HepG2 (cell line): Measurements from ENCODE around the gene PLEKHA3. TPM values are rescaled to one million over a fixed set of nuclear protein-coding genes. Genes with fewer than 3 reads are reported as not detected.
A peak's percentile ranks its signal among the peaks of the same experiment; 100 is the strongest.

Experiments
- ARHGAP35 ChIP-seq: sonication (generic); formaldehyde crosslinking; IDR thresholded peaks from 2 replicates; pipeline ENCODE4 v1.9.0; 2022; ENCODE audit warnings: mild to moderate bottlenecking, inconsistent platforms, moderate library complexity, missing genetic modification reagents, borderline replicate concordance
- CBX5 ChIP-seq: sonication (generic); formaldehyde crosslinking; IDR thresholded peaks from 2 replicates; pipeline ENCODE4 v1.4.0; 2020; ENCODE audit warnings: missing genetic modification reagents, borderline replicate concordance
- FOXC1 ChIP-seq: sonication (generic); formaldehyde crosslinking; IDR thresholded peaks from 2 replicates; pipeline ENCODE4 v1.8.0; 2022; ENCODE audit warnings: mild to moderate bottlenecking, missing genetic modification reagents, borderline replicate concordance
- GFI1 ChIP-seq: sonication (generic); formaldehyde crosslinking; IDR thresholded peaks from 2 replicates; pipeline ENCODE4 v1.5.0; 2020; ENCODE audit warnings: missing genetic modification reagents, mild to moderate bottlenecking, borderline replicate concordance
- NR2F6 ChIP-seq, 2 experiments: IDR thresholded peaks; 2 replicates each; pipeline ENCODE4 v1.6.1; 2016; ENCODE audit warnings: antibody characterized with exemption in 1 of 2, mild to moderate bottlenecking in 1 of 2
- REL ChIP-seq: sonication (generic); formaldehyde crosslinking; conservative IDR thresholded peaks from 2 replicates; pipeline ENCODE4 v1.8.0; 2022; ENCODE audit warnings: mild to moderate bottlenecking, missing genetic modification reagents, moderate library complexity
- SNRNP70 ChIP-seq: fragments of 200-400 bp; formaldehyde crosslinking; IDR thresholded peaks from 2 replicates; pipeline ENCODE4 v1.6.1; 2017; ENCODE audit warnings: mild to moderate bottlenecking, low read depth, low read length, moderate library complexity
- TFAP4 ChIP-seq: sonication (generic); IDR thresholded peaks from 2 replicates; pipeline ENCODE4 v1.6.1; 2016; ENCODE audit warnings: low read depth, borderline replicate concordance
- ZFAT ChIP-seq: sonication (generic); formaldehyde crosslinking; conservative IDR thresholded peaks from 2 replicates; pipeline ENCODE4 v1.8.1; 2023; ENCODE audit warnings: missing genetic modification reagents, inconsistent platforms
- ZKSCAN1 ChIP-seq: fragments of 150-350 bp; IDR thresholded peaks from 2 replicates; pipeline ENCODE4 v1.6.1; 2014; ENCODE audit warnings: low read length
- polyA plus RNA-seq, 8 experiments: library from polyadenylated mRNA; depleted of rRNA in 3 of 8; stranded (reverse) in 7 of 8; unstranded in 1 of 8; fragments of >200 nt; fragmentation: Illumina TruSeq in 4 of 8; extraction: Trizol in 4 of 8; gene quantifications; 2 replicates each; pipeline versions ENCODE4 v1.2.1 to v1.2.3, GENCODE V29; 2011 to 2016; ENCODE audit warnings: low read depth in 4 of 8, missing spikeins in 1 of 8, mixed read lengths in 1 of 8; ENCODE audit not compliant: insufficient read depth in 1 of 8
- total RNA-seq, 5 experiments: library from RNA; depleted of rRNA; stranded (reverse); fragments of >200 nt; fragmentation: Illumina TruSeq; extraction: Trizol; gene quantifications; 2 replicates each; pipeline ENCODE4 v1.2.3, GENCODE V29; 2016; ENCODE audit warnings: low read depth in 1 of 5
- TF ChIP-seq, protein P1 (sequence below): sonication (generic); formaldehyde crosslinking; IDR thresholded peaks from 2 replicates; pipeline ENCODE4 v1.4.0; 2020; ENCODE audit warnings: missing genetic modification reagents
- TF ChIP-seq, protein P2 (sequence below): sonication (generic); formaldehyde crosslinking; IDR thresholded peaks from 2 replicates; pipeline ENCODE4 v1.5.0; 2020; ENCODE audit warnings: mild to moderate bottlenecking, missing genetic modification reagents, moderate library complexity
- TF ChIP-seq, protein P3 (sequence below): sonication (generic); formaldehyde crosslinking; IDR thresholded peaks from 2 replicates; pipeline ENCODE4 v1.5.0; 2020; ENCODE audit warnings: mild to moderate bottlenecking, missing genetic modification reagents
- TF ChIP-seq, protein P4 (sequence below): sonication (generic); formaldehyde crosslinking; IDR thresholded peaks from 2 replicates; pipeline ENCODE4 v1.4.0; 2020; ENCODE audit warnings: mild to moderate bottlenecking, missing genetic modification reagents, borderline replicate concordance

Gene PLEKHA3
- total and polyA plus RNA-seq, 2 of the 13 experiments (the other 11 are each of a cell fraction or from before 2014, with no cell fraction given), result 11.7 to 23.1 TPM

DNA sequence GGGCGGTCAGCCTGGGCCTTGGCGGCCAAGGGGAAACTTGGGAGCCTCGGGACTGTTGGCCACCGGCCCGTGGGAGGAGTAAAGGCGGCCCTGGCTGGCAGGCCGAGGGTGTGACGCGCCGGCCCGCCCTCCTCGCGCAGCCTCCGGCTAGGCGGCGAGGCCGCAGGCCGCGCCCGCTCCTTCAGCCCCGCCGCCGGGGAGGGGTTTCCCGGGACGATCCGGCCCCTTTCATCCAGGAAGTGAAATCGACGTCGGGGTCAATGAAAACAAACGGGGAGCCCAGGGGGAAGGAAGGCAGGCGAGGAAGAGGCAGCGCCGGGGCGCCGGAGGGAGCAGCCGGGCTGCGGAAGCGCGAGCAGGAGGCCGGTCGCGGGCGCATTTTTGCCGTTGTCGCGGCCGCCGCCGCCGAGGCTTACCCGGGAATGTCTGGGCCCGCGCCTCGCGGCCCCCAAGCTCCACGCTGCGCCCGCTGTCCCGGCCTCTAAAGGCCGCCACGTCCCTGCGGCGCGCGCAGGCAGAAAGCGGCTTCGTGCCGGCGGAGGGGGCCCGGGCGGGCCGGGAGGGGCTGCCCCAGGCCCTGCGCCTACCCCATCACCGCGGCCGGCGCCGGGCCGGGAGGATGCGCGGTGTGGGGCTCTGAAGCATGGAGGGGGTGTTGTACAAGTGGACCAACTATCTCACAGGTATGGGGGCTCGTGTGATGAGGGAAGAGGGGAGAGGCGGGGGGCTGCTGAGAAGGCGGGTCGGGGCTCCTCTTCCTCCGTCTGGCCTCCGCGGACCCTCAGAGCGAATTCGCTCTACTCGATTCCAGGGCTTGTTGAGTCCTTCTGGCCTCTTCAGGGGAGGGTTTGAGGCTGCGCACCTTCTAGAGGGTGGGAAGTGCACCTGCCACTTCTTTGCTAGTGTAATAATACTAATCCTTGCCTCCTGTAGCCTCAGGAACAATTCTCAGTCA, at the start of gene PLEKHA3 (continued):
- TF ChIP-seq, protein P1, sequence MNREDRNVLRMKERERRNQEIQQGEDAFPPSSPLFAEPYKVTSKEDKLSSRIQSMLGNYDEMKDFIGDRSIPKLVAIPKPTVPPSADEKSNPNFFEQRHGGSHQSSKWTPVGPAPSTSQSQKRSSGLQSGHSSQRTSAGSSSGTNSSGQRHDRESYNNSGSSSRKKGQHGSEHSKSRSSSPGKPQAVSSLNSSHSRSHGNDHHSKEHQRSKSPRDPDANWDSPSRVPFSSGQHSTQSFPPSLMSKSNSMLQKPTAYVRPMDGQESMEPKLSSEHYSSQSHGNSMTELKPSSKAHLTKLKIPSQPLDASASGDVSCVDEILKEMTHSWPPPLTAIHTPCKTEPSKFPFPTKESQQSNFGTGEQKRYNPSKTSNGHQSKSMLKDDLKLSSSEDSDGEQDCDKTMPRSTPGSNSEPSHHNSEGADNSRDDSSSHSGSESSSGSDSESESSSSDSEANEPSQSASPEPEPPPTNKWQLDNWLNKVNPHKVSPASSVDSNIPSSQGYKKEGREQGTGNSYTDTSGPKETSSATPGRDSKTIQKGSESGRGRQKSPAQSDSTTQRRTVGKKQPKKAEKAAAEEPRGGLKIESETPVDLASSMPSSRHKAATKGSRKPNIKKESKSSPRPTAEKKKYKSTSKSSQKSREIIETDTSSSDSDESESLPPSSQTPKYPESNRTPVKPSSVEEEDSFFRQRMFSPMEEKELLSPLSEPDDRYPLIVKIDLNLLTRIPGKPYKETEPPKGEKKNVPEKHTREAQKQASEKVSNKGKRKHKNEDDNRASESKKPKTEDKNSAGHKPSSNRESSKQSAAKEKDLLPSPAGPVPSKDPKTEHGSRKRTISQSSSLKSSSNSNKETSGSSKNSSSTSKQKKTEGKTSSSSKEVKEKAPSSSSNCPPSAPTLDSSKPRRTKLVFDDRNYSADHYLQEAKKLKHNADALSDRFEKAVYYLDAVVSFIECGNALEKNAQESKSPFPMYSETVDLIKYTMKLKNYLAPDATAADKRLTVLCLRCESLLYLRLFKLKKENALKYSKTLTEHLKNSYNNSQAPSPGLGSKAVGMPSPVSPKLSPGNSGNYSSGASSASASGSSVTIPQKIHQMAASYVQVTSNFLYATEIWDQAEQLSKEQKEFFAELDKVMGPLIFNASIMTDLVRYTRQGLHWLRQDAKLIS (CRISPR knock-in tag), result no peak
- TF ChIP-seq SNRNP70 (no peak), ZFAT (peak; percentile 82), ZKSCAN1 (no peak), TFAP4 (no peak), NR2F6 (IDR thresholded peaks at IDR 0.05) (no peak), NR2F6 (CRISPR knock-in tag; IDR thresholded peaks at IDR 0.05) (0 out of 2 replicates have a peak, but pooled peaks have one; percentile 8), FOXC1 (no peak), GFI1 (CRISPR knock-in tag) (peak; percentile 57; the same call in 1 of the 2 replicates), CBX5 (CRISPR knock-in tag) (no peak), REL (CRISPR knock-in tag) (no peak), ARHGAP35 (CRISPR knock-in tag) (no peak)
- TF ChIP-seq, protein P2, sequence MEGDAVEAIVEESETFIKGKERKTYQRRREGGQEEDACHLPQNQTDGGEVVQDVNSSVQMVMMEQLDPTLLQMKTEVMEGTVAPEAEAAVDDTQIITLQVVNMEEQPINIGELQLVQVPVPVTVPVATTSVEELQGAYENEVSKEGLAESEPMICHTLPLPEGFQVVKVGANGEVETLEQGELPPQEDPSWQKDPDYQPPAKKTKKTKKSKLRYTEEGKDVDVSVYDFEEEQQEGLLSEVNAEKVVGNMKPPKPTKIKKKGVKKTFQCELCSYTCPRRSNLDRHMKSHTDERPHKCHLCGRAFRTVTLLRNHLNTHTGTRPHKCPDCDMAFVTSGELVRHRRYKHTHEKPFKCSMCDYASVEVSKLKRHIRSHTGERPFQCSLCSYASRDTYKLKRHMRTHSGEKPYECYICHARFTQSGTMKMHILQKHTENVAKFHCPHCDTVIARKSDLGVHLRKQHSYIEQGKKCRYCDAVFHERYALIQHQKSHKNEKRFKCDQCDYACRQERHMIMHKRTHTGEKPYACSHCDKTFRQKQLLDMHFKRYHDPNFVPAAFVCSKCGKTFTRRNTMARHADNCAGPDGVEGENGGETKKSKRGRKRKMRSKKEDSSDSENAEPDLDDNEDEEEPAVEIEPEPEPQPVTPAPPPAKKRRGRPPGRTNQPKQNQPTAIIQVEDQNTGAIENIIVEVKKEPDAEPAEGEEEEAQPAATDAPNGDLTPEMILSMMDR (CRISPR knock-in tag), result peak; percentile 32
- TF ChIP-seq, protein P3, sequence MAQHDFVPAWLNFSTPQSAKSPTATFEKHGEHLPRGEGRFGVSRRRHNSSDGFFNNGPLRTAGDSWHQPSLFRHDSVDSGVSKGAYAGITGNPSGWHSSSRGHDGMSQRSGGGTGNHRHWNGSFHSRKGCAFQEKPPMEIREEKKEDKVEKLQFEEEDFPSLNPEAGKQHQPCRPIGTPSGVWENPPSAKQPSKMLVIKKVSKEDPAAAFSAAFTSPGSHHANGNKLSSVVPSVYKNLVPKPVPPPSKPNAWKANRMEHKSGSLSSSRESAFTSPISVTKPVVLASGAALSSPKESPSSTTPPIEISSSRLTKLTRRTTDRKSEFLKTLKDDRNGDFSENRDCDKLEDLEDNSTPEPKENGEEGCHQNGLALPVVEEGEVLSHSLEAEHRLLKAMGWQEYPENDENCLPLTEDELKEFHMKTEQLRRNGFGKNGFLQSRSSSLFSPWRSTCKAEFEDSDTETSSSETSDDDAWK (CRISPR knock-in tag), result no peak
- TF ChIP-seq, protein P4, sequence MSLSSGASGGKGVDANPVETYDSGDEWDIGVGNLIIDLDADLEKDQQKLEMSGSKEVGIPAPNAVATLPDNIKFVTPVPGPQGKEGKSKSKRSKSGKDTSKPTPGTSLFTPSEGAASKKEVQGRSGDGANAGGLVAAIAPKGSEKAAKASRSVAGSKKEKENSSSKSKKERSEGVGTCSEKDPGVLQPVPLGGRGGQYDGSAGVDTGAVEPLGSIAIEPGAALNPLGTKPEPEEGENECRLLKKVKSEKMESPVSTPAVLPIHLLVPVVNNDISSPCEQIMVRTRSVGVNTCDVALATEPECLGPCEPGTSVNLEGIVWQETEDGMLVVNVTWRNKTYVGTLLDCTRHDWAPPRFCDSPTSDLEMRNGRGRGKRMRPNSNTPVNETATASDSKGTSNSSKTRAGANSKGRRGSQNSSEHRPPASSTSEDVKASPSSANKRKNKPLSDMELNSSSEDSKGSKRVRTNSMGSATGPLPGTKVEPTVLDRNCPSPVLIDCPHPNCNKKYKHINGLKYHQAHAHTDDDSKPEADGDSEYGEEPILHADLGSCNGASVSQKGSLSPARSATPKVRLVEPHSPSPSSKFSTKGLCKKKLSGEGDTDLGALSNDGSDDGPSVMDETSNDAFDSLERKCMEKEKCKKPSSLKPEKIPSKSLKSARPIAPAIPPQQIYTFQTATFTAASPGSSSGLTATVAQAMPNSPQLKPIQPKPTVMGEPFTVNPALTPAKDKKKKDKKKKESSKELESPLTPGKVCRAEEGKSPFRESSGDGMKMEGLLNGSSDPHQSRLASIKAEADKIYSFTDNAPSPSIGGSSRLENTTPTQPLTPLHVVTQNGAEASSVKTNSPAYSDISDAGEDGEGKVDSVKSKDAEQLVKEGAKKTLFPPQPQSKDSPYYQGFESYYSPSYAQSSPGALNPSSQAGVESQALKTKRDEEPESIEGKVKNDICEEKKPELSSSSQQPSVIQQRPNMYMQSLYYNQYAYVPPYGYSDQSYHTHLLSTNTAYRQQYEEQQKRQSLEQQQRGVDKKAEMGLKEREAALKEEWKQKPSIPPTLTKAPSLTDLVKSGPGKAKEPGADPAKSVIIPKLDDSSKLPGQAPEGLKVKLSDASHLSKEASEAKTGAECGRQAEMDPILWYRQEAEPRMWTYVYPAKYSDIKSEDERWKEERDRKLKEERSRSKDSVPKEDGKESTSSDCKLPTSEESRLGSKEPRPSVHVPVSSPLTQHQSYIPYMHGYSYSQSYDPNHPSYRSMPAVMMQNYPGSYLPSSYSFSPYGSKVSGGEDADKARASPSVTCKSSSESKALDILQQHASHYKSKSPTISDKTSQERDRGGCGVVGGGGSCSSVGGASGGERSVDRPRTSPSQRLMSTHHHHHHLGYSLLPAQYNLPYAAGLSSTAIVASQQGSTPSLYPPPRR, result no peak
